ENCODE data around the gene FAM210B.

- TF ChIP-seq POU6F1 (CRISPR knock-in tag; IDR thresholded peaks at IDR 0.05; ENCODE audit: borderline replicate concordance, low read depth), result no peak
- no peak for TF ChIP-seq OSR1 (CRISPR knock-in tag; IDR thresholded peaks at IDR 0.05)
- no peak for TF ChIP-seq ZNF70 (CRISPR knock-in tag; IDR thresholded peaks at IDR 0.05)
- TF ChIP-seq CREB5 (CRISPR knock-in tag; IDR thresholded peaks at IDR 0.05; ENCODE audit: low read depth), result no peak
- no peak for TF ChIP-seq ARNTL (CRISPR knock-in tag; IDR thresholded peaks at IDR 0.05; ENCODE audit: borderline replicate concordance, low read depth)
- no peak for TF ChIP-seq ZNF565 (CRISPR knock-in tag; conservative IDR thresholded peaks at IDR 0.05; ENCODE audit: low read depth)
Observed at GRCh38 chr20:56369179-56369578, 10.4 kb downstream of the FAM210B start.
